Measurements from ENCODE around the gene B4GALNT4. TPM values are rescaled to one million over a fixed set of nuclear protein-coding genes. Genes with fewer than 3 reads are reported as not detected.

B4GALNT4 gene
- total RNA-seq (2016; rRNA removed; fragmentation: Illumina TruSeq; extraction: Trizol) (24.8 and 50.1 TPM in 2 replicates), polyA plus RNA-seq (2011; rRNA removed) (30.5 and 34.4 TPM in 2 replicates), polyA minus RNA-seq (2011; rRNA and poly(A)+ RNA removed; ENCODE audit: low replicate concordance) (0.07 and 19.7 TPM in 2 replicates), Bru-seq, nascent RNA (percentile 55 among the genes with signal in this experiment), BruChase-seq, experiment 1, labeled RNA remaining after a 6-hour chase (percentile 86 among the genes with signal in this experiment), BruChase-seq, experiment 2, labeled RNA remaining after a 2-hour chase (percentile 71 among the genes with signal in this experiment)
- 13.7 and 15.2 TPM in 2 replicates for total RNA-seq (2016; cell fraction: cytosol; rRNA removed; fragmentation: Illumina TruSeq; extraction: Trizol; ENCODE audit: low read depth)
- 20.5 and 56.5 TPM in 2 replicates for total RNA-seq (2016; cell fraction: insoluble cytoplasmic fraction; rRNA removed; fragmentation: Illumina TruSeq; extraction: Trizol)
- 36.4 and 42.9 TPM in 2 replicates for total RNA-seq (2016; cell fraction: membrane; rRNA removed; fragmentation: Illumina TruSeq; extraction: Trizol)
- 47.2 and 48.9 TPM in 2 replicates for total RNA-seq (2016; cell fraction: nucleus; rRNA removed; fragmentation: Illumina TruSeq; extraction: Trizol)
- 18.4 and 40.1 TPM in 2 replicates for polyA plus RNA-seq (2011; cell fraction: cytosol; rRNA removed)
- polyA plus RNA-seq (2011; cell fraction: nucleus; rRNA removed): 268 and 442 TPM in 2 replicates
- 19.2 and 34.3 TPM in 2 replicates for polyA plus RNA-seq (2012)
- 11.8 and 14.2 TPM in 2 replicates for polyA plus RNA-seq (2016; cell fraction: cytosol; fragmentation: Illumina TruSeq; extraction: Trizol; ENCODE audit: low read depth)
- 26.0 and 28.4 TPM in 2 replicates for polyA plus RNA-seq (2016; cell fraction: insoluble cytoplasmic fraction; fragmentation: Illumina TruSeq; extraction: Trizol; ENCODE audit: low read depth)
- polyA plus RNA-seq (2016; cell fraction: membrane; fragmentation: Illumina TruSeq; extraction: Trizol; ENCODE audit: low read depth): 26.2 and 30.9 TPM in 2 replicates
- polyA plus RNA-seq (2016; cell fraction: nucleus; fragmentation: Illumina TruSeq; extraction: Trizol; ENCODE audit: insufficient read depth, low read depth): 152 and 159 TPM in 2 replicates
- 10.4 and 11.1 TPM in 2 replicates for polyA minus RNA-seq (2011; cell fraction: cytosol; rRNA and poly(A)+ RNA removed)
- polyA minus RNA-seq (2011; cell fraction: nucleus; rRNA and poly(A)+ RNA removed): 16.9 and 22.4 TPM in 2 replicates
- long read RNA-seq, experiment 1, partial matches to known transcripts: 7 of 9 reads
- long read RNA-seq, experiment 1, other reads (novel, unspliced or antisense): 2 of 9 reads
- long read RNA-seq, experiment 2, transcript B4GALNT4-201 (20 exons, 3,444 nt): major isoform, 10 of 83 reads
- long read RNA-seq, experiment 2, partial matches to known transcripts: 59 of 83 reads
- long read RNA-seq, experiment 2, other reads (novel, unspliced or antisense): 14 of 83 reads

GRCh38 chr11:369336-370018 is at the start of gene B4GALNT4:
B4GALNT4 (plus strand) TSS chr11:369499; CDS start chr11:369804, 305 bp downstream.
- POLR2A ChIA-PET: no interaction called here
- intact Hi-C loops (cut with micrococcal nuclease; ENCODE audit: unreplicated experiment): no loop called here
- peak within 1 kb of the TSS; percentile 53 to 83 (median 63) for H3K4me3 ChIP-seq (replicated peaks in 1 of 3; ENCODE audit: insufficient read depth in 1 of 3, low read depth in 2 of 3, low read length in 3 of 3)
- TF ChIP-seq FOXK2 (IDR thresholded peaks at IDR 0.05): no peak
- no peak for TF ChIP-seq DR1 (CRISPR knock-in tag; IDR thresholded peaks at IDR 0.05)
- 0 out of 4 replicates have a peak, but pooled peaks of 1 of the 2 experiments have one; percentile 23 for TF ChIP-seq POLR2A (IDR thresholded peaks at IDR 0.05; ENCODE audit: insufficient read depth in 1 of 2, low read depth in 2 of 2, low read length in 2 of 2)
- no peak for TF ChIP-seq ZMYM2 (CRISPR knock-in tag; IDR thresholded peaks at IDR 0.05)
- TF ChIP-seq ZNF75D (CRISPR knock-in tag; IDR thresholded peaks at IDR 0.05; ENCODE audit: borderline replicate concordance): no peak
- TF ChIP-seq, protein P1, sequence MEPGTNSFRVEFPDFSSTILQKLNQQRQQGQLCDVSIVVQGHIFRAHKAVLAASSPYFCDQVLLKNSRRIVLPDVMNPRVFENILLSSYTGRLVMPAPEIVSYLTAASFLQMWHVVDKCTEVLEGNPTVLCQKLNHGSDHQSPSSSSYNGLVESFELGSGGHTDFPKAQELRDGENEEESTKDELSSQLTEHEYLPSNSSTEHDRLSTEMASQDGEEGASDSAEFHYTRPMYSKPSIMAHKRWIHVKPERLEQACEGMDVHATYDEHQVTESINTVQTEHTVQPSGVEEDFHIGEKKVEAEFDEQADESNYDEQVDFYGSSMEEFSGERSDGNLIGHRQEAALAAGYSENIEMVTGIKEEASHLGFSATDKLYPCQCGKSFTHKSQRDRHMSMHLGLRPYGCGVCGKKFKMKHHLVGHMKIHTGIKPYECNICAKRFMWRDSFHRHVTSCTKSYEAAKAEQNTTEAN (CRISPR knock-in tag; conservative IDR thresholded peaks at IDR 0.05): no peak
- no peak for TF ChIP-seq ZBTB33 (CRISPR knock-in tag; IDR thresholded peaks at IDR 0.05)
- TF ChIP-seq ZNF629 (CRISPR knock-in tag; conservative IDR thresholded peaks at IDR 0.05): no peak
- TF ChIP-seq, protein P2, sequence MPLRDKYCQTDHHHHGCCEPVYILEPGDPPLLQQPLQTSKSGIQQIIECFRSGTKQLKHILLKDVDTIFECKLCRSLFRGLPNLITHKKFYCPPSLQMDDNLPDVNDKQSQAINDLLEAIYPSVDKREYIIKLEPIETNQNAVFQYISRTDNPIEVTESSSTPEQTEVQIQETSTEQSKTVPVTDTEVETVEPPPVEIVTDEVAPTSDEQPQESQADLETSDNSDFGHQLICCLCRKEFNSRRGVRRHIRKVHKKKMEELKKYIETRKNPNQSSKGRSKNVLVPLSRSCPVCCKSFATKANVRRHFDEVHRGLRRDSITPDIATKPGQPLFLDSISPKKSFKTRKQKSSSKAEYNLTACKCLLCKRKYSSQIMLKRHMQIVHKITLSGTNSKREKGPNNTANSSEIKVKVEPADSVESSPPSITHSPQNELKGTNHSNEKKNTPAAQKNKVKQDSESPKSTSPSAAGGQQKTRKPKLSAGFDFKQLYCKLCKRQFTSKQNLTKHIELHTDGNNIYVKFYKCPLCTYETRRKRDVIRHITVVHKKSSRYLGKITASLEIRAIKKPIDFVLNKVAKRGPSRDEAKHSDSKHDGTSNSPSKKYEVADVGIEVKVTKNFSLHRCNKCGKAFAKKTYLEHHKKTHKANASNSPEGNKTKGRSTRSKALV (CRISPR knock-in tag; IDR thresholded peaks at IDR 0.05): no peak
- TF ChIP-seq ZNF775 (CRISPR knock-in tag; IDR thresholded peaks at IDR 0.05; ENCODE audit: borderline replicate concordance): no peak
- TF ChIP-seq ZNF772 (CRISPR knock-in tag; IDR thresholded peaks at IDR 0.05): no peak
- TF ChIP-seq MIER3 (CRISPR knock-in tag; IDR thresholded peaks at IDR 0.05; ENCODE audit: borderline replicate concordance): no peak
- TF ChIP-seq RELA (CRISPR knock-in tag; IDR thresholded peaks at IDR 0.05): no peak
- TF ChIP-seq IKZF4 (CRISPR knock-in tag; IDR thresholded peaks at IDR 0.05; ENCODE audit: borderline replicate concordance, low read depth, not compliant biosample characterization): no peak

More at GRCh38 chr11:369336-370018, at the start of gene B4GALNT4:
- Histone ChIP-seq H3K4me2 (ENCODE audit: low read depth, low read length) (peak within 1 kb of the TSS; percentile 90), H4K20me1 (ENCODE audit: insufficient read depth, low read length) (0 out of 2 replicates have a peak, but pooled peaks cover 4% of the 10 kb centered on the region), H3K9me3 (ENCODE audit: low read length) (no peaks in the 10 kb centered on the region), H3K27ac (ENCODE audit: extremely low read length, insufficient read depth, low read length) (no peak within 1 kb of the TSS), H3K4me1 (ENCODE audit: insufficient read depth, low read length) (peaks cover 58% of the 10 kb centered on the region), H3K79me2 (ENCODE audit: insufficient read depth, low read length) (no peaks in the 10 kb centered on the region), H3K36me3 (replicated peaks in 1 of 2; ENCODE audit: control insufficient read depth in 1 of 2, insufficient read depth in 2 of 2, low read length in 2 of 2) (peaks cover 0 to 7% of the 10 kb centered on the region in 2 experiments; a peak in 2 of 5 replicates), H2AFZ (ENCODE audit: low read length) (no peak within 1 kb of the TSS), H3K27me3 (ENCODE audit: control insufficient read depth in 1 of 2, insufficient read depth in 2 of 2, low read length in 2 of 2) (peaks cover 8 to 29% of the 10 kb centered on the region in 2 experiments; a peak in 4 of 5 replicates), H3K9ac (ENCODE audit: insufficient read depth, low read depth, low read length) (peak within 1 kb of the TSS; percentile 64)
- BruUV-seq (replicated peaks): no TSS peak
- in situ Hi-C loops (cut with HindIII; ENCODE audit: extremely low pct_ligation_motif_present, low pct_unique_long_range_greater_than_20kb): loop anchor here (5.0 kb wide), 1 partner anchor 67 kb away; no protein-coding TSS in a partner anchor
- no peak for FAIRE-seq
- DNase-seq (ENCODE audit: low spot score): no peak
- ATAC-seq: no peak
- CTCF ChIA-PET (ENCODE audit: low intra/inter-chr PET ratio, low total read pairs): no interaction called here
- WGBS (ENCODE audit: low lambda C conversion rate): 4% methylated on average over 12 of the region's 118 CpGs
